SKM-1 (cell line): ENCODE results near the gene GRB14.
A peak's percentile ranks its signal among the peaks of the same experiment; 100 is the strongest.

ENCODE experiments used
- DNase-seq: peaks from one replicate; lab custom pipeline; 2025; ENCODE audit not compliant: unreplicated experiment; lab: John Stamatoyannopoulos, UW

GRB14 gene

GRCh38 chr2:164617466-164617865, 3.8 kb downstream of the GRB14 start:
- no peak for DNase-seq

DNA sequence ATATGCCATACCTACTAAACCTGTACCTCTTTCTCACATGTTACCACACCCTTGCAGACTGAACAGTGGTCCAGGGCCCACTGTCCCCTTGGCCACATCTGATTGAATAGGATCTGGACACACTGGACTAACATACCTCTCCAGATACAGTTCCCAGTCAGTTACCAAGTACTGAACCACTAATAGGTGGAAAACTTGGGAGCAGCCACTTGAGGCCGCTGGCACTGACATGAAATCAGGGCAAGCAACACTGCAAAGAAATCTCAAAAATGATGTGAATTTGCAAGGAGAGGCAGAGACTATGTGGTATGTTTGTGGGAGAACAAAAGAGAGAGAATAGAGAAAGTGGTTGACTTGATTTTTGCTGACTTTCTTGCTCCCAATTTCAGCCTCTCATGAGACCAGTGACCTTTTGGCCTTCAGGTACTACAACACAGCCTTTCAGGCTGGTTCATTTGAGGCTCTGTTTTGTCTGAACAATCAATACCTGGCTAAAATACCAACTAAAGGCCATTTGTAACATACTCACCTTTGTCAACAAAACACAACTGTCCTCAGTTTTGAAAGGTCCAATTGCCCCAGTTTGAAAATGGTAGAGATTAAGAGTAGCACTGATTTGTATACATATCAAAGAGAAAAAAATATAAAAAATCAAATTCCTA, 7.8 kb downstream of the GRB14 start:
- no peak for DNase-seq

GRCh38 chr2:164609790-164610189, 11.5 kb downstream of the GRB14 start:
- DNase-seq, result no peak

DNA sequence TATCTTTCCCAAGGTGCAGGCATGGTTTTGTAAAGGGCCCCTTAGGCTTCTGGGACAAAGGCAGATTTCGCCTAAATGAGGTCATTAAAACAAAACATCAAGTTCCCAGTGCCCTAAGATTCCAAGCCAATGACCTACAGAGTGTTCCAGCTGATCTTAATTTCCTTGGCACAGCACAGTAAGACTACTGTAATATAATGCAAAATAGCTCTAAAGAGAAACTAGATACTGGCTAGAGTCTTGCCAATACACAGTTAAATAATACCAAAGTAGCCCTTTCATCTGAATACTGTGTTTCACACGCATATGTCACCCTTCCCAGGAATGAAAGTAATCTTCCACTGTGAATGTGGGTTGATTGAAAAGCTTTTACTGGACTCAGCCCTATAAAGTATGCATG, 14.7 kb downstream of the GRB14 start:
- DNase-seq, result no peak

DNA sequence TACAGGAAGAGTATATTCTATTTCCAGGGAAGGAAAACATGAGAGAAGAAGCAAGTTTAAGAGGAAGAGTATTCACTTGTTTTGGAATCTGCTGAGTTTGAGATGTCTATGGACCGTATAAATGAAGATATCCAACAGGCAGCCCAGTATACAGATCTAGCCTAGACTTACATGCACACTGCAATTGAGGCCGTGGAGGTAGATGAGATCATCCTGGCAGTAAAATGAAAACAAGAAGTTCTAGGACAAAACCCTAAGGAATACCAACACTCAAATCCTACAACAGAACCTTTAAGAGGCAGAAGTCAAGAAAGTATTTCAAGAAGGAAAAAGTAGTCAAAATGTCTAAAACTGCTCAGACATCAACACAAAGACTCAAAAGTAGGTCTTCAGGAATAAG, 16.0 kb downstream of the GRB14 start:
- DNase-seq, result no peak

DNA sequence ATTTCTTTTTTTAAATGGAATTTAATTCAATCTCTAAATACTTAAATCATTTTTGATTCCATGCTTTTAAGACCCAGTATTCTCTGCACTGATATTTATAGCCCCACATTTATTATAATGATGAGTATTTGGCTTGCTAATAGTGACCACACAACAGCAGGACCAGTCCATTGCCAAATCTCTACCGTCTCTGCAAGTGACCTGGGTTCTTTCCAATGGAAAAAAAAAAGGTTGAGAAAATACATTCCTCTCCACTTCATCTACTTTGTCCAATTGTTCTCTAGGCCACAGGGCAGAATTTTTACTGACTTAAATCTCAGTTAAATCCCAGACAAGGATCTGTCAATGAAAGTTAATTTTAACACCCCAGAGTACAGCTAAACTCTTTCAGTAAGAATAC, 20.5 kb downstream of the GRB14 start:
- no peak for DNase-seq

DNA sequence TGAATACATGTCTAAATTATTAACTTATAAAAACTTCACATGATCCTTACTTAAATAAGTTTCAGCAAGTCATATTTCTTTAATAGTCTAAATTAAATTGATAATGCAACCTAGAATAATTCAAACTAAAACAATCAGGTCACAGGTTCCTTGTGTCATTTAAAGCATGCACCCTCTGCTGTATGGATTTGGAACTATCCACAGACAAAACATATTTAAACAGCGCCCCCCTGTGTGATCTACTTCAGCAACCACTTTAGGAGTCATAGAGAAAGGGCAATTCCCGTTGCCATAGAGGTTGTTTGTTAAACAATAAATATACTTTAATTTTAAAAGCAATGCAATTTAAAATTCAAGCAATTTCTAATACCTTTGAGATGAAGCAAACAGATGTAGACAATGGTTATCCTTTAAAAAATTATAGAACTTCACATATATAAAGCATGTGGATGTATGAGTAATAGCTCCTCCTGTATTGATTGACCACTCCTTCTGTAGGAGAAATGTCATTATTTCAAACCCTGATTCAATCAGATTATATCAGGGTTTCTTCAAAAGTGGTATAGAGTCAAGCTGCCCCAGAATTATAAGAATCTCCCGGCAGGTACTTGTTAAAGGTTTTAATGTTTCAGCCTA, 21.2 kb downstream of the GRB14 start:
- peak; percentile 65 for DNase-seq

GRCh38 chr2:164597983-164598382, 23.3 kb downstream of the GRB14 start:
- peak; percentile 40 for DNase-seq

GRCh38 chr2:164595031-164595430, 26.3 kb downstream of the GRB14 start:
- DNase-seq, result no peak

DNA sequence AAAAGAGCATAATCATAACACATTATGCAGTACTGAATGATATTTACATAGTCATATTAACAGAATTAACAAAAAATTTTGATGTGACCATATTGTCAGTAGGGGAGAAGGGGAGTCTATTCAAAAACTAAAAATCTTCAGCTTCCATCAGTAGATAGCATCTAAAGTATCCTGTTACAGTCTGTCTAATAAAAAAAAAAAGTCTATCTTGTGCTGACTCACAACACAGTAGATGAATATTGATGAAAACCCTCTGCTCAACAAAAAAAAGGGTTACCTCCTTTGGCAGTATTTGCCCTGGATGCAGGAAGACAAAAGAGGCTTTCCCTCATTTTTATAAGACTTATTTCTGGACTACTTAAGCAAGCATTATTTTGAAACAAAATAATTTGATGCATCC, 27.3 kb downstream of the GRB14 start:
- DNase-seq, result no peak

- no peak for DNase-seq
These were observed 27.7 kb downstream of the GRB14 start for GRCh38 chr2:164593541-164593940.

DNA sequence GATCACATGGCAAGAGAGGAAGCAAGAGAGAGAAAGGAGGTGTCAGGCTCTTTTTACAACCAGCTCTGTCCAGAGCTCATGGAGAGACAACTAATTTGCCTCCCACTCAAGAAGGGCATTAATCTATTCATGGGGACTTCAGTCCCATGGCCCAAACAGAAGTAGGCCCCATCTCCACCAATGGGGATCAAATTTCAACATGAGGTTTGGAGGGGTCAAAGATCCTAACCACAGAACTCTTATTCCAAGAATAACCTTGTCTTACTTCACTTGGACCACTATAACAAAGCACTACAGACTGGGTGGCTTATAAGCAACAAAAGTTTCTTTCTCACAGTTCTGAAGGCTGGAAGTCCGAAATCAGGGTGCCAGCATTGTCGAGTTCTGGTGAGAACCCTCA, 31.8 kb downstream of the GRB14 start:
- DNase-seq, result no peak

- no peak for DNase-seq
These were observed 40.2 kb downstream of the GRB14 start for GRCh38 chr2:164581050-164581449.

DNA sequence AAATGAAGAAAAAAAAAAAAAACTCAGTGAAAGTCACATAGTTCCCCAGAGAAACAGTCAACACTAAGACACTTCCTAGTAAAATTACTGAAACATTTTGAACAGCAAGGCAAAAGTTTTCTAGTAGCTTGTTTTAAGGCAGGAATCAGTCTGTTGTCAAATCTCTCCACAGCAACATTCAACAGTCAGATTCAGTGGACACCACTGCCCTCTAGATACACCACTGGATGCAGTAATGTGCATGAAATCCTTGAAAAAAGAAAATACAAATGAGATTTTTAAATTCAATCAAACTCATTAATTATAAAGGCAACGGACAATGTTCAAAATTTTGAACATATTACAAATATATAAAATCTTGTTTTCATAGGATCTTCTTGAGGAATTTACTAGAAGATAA, 46.4 kb downstream of the GRB14 start:
- DNase-seq, result no peak

- no peak for DNase-seq
These were observed 50.8 kb downstream of the GRB14 start for GRCh38 chr2:164570475-164570874.

GRCh38 chr2:164569378-164569777, 51.9 kb downstream of the GRB14 start:
- no peak for DNase-seq

- no peak for DNase-seq
These were observed 53.0 kb downstream of the GRB14 start for GRCh38 chr2:164568317-164568716.

GRCh38 chr2:164567335-164567989, 53.8 kb downstream of the GRB14 start:
- DNase-seq, result no peak

DNA sequence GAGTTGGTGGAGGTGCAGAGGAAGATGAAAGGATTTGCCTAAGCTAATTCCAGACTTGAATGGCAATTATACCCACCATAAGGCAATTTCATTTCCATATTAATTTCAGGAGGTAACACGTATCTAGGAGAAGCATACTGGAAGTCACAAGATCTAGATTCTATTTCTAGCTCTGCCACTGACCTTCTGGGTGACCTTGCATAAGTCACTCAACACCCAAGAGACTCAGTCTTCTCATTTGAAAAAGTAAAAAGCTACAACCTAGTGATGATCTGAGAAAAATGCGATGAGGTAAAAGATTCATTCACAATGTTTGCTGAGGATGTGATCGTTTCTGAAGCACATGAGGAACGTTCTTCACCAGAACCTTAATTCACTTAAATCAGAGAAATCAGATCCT, 55.9 kb downstream of the GRB14 start:
- no peak for DNase-seq

GRCh38 chr2:164562666-164563065, 58.6 kb downstream of the GRB14 start:
- no peak for DNase-seq

- no peak for DNase-seq
These were observed 59.3 kb downstream of the GRB14 start for GRCh38 chr2:164561991-164562390.

DNA sequence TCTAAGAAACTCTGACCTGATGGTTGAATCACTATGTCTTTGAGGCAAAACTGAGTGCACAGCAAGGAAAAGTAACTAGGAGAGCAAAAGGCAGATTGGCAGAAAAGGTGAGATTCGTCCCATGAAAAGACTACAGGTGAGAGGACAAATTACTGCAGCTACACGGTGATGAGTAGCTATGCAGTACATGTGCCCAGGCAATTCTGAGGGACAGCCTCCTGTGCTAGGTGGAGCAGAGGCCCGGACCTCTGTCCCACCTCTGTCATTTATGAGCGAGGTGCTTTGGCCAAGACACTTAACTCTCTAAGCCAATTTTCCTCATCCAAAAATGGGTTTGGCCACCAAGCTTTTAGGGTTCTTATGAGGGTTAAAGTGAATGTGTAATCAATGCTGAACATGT, 59.9 kb downstream of the GRB14 start:
- DNase-seq, result no peak

- DNase-seq, result no peak
These were observed 60.4 kb downstream of the GRB14 start for GRCh38 chr2:164560902-164561301.
